ENCODE data around the gene CADM2.

The CADM2 gene

GRCh38 chr3:85576091-85576690 is 617.4 kb downstream of the CADM2 start:
- FAIRE-seq = peak; percentile 59

- no peak for FAIRE-seq
Observed at GRCh38 chr3:85576697-85577200, 618.0 kb downstream of the CADM2 start.

GRCh38 chr3:85584779-85585356 is 626.1 kb downstream of the CADM2 start:
- no peak for FAIRE-seq

- FAIRE-seq = no peak
Observed at GRCh38 chr3:85586018-85586417, 627.2 kb downstream of the CADM2 start.

GRCh38 chr3:85589145-85589544 is 630.4 kb downstream of the CADM2 start:
- FAIRE-seq = peak; percentile 83

- peak; percentile 91 for FAIRE-seq
Observed at GRCh38 chr3:85591451-85591850, 632.7 kb downstream of the CADM2 start.

GRCh38 chr3:85592256-85592655 is 633.5 kb downstream of the CADM2 start:
- no peak for FAIRE-seq

GRCh38 chr3:85594676-85595075 is 635.9 kb downstream of the CADM2 start:
- no peak for FAIRE-seq

- FAIRE-seq = no peak
Observed at GRCh38 chr3:85603378-85603777, 644.6 kb downstream of the CADM2 start.

- FAIRE-seq = no peak
Observed at GRCh38 chr3:85604641-85605040, 645.9 kb downstream of the CADM2 start.

- no peak for FAIRE-seq
Observed at GRCh38 chr3:85605066-85605465, 646.3 kb downstream of the CADM2 start.

- FAIRE-seq = no peak
Observed at GRCh38 chr3:85626662-85627061, 667.9 kb downstream of the CADM2 start.

- no peak for FAIRE-seq
Observed at GRCh38 chr3:85627932-85628331, 669.1 kb downstream of the CADM2 start.

- FAIRE-seq = no peak
Observed at GRCh38 chr3:85631070-85631469, 672.3 kb downstream of the CADM2 start.

GRCh38 chr3:85632921-85633320 is 674.1 kb downstream of the CADM2 start:
- no peak for FAIRE-seq

- FAIRE-seq = no peak
Observed at GRCh38 chr3:85652360-85652759, 693.6 kb downstream of the CADM2 start.

- FAIRE-seq = no peak
Observed at GRCh38 chr3:85660451-85660850, 701.7 kb downstream of the CADM2 start.

GRCh38 chr3:85662462-85662861 is 703.7 kb downstream of the CADM2 start:
- FAIRE-seq = no peak

GRCh38 chr3:85667744-85668143 is 709.0 kb downstream of the CADM2 start:
- no peak for FAIRE-seq

- no peak for FAIRE-seq
Observed at GRCh38 chr3:85670634-85671205, 711.9 kb downstream of the CADM2 start.

GRCh38 chr3:85672761-85673160 is 714.0 kb downstream of the CADM2 start:
- FAIRE-seq = no peak

GRCh38 chr3:85678713-85679112 is 719.9 kb downstream of the CADM2 start:
- no peak for FAIRE-seq

- no peak for FAIRE-seq
Observed at GRCh38 chr3:85681906-85682305, 723.1 kb downstream of the CADM2 start.

GRCh38 chr3:85691196-85691595 is 732.4 kb downstream of the CADM2 start:
- no peak for FAIRE-seq

Data from endometrium (tissue), 2 donors.